HL-60/S4 treated with phorbol 12-myristate 13-acetate at 8.2 ng/mL for 4 days and 3 days (cell line): ENCODE results near the gene PCDHGC3.

Experiments used
- in situ Hi-C: fragments of 300-500 bp; cut with MboI; formaldehyde crosslinking; loops from 2 replicates; pipeline ENCODE4 v1.15.0; 2022; ENCODE audit warnings: low sequenced_read_pairs

The PCDHGC3 gene

GRCh38 chr5:141484641-141485311 is 9.0 kb downstream of the PCDHGC3 start, which contains the start of gene PCDHGC4:
TSS of gene PCDHGC4 (plus strand) at chr5:141485030. CDS start at chr5:141485174, 144 bp downstream.
- in situ Hi-C loops, result no loop called here

DNA sequence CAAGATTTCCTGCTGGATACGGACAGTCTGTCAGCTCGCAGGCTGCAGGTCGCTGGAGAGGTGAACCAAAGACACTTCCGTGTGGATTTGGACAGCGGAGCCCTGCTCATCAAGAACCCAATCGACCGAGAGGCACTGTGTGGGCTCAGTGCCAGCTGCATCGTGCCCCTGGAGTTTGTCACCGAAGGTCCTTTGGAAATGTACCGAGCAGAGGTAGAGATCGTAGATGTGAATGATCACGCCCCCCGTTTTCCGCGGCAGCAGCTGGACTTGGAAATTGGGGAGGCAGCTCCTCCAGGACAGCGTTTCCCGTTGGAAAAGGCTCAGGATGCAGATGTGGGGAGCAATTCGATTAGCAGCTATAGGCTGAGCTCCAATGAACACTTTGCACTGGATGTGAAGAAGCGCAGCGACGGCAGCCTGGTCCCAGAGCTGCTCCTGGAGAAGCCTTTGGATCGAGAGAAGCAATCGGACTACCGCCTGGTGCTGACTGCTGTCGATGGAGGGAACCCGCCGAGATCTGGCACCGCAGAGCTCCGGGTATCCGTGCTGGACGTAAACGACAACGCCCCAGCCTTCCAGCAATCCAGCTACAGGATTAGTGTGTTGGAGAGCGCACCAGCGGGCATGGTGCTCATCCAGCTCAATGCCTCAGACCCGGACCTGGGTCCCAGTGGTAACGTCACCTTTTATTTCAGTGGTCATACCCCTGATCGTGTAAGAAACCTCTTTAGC is 9.7 kb downstream of the PCDHGC3 start:
- in situ Hi-C loops, result no loop called here

DNA sequence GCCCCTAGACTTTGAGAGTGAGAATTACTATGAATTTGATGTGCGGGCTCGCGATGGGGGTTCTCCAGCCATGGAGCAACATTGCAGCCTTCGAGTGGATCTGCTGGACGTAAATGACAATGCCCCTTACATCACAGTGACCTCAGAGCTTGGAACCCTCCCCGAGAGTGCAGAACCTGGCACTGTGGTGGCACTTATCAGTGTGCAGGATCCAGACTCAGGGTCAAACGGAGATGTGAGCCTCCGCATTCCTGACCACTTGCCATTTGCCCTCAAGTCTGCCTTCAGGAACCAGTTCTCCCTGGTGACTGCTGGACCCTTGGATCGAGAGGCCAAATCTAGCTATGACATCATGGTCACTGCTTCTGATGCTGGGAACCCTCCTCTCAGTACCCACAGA is 10.3 kb downstream of the PCDHGC3 start:
- in situ Hi-C loops, result no loop called here

DNA sequence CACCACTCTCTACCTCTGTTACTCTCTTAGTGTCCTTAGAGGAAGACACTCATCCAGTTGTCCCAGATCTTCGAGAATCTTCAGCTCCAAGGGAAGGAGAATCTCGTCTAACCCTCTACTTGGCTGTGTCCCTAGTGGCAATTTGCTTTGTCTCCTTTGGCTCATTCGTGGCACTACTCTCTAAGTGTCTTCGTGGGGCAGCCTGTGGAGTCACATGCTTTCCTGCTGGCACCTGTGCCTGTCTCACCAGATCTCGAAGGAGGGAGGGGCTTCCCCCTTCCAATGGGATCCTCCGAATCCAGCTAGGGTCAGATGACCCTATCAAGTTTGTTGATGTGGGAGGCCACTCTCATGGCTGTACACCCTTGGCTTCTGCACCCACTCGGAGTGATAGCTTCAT is 11.4 kb downstream of the PCDHGC3 start:
- in situ Hi-C loops, result no loop called here

- in situ Hi-C loops, result no loop called here
Measured at GRCh38 chr5:141488591-141489561, 13.1 kb downstream of the PCDHGC3 start, which contains the start of gene PCDHGC5. TSS of gene PCDHGC5 (plus strand) at chr5:141489081. CDS start at chr5:141489241, 160 bp downstream.

GRCh38 chr5:141489841-141490240 is 14.1 kb downstream of the PCDHGC3 start:
- in situ Hi-C loops, result no loop called here

DNA sequence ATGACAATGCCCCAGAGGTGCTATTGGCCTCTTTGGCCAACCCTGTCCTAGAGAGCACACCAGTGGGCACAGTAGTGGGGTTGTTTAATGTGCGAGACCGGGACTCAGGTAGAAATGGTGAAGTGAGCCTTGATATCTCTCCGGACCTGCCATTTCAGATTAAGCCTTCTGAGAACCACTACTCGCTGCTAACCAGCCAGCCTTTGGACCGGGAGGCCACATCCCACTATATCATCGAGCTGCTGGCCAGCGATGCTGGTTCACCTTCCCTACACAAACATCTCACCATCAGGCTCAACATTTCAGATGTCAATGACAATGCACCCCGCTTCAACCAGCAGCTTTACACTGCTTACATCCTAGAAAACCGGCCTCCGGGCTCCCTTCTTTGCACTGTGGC is 14.5 kb downstream of the PCDHGC3 start:
- in situ Hi-C loops, result no loop called here

- in situ Hi-C loops, result no loop called here
Measured at GRCh38 chr5:141490771-141491170, 15.0 kb downstream of the PCDHGC3 start.

GRCh38 chr5:141491323-141492167 is 15.8 kb downstream of the PCDHGC3 start:
- in situ Hi-C loops, result no loop called here

DNA sequence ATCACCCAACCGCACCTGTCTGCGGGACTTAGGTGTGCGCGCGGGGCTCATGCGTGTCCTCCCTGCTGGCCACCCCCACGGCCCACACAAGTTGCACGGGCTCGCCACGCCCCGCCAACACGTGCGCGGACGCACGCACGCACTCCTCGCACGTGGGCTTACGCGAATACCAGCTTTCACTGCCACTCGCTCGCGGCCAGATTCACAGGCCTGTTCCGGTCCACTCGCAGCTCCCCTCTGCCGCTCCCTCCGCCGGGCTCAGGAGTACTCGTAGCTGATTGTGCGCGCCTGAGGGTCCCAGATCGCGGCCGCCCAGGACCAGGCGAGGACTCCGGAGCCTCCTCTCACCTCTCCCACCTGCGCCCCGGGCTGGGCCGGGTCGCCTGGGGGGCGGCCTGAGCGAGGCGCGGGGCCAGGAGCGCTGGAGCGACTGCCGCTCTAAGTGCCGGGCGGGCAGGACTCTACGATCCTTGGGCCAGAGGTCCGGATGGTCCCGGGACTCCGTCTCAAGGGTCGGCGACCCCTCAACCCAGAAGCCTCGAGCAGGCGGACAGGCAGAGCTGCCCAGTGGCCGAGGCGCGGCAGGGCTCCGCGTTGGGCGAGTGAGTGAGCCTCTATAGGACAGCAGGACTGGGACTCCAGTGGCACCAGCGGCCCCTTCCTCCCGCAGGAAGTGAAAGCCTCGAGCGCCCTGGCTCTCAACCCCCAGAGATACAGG is 16.6 kb downstream of the PCDHGC3 start:
- in situ Hi-C loops, result no loop called here

DNA sequence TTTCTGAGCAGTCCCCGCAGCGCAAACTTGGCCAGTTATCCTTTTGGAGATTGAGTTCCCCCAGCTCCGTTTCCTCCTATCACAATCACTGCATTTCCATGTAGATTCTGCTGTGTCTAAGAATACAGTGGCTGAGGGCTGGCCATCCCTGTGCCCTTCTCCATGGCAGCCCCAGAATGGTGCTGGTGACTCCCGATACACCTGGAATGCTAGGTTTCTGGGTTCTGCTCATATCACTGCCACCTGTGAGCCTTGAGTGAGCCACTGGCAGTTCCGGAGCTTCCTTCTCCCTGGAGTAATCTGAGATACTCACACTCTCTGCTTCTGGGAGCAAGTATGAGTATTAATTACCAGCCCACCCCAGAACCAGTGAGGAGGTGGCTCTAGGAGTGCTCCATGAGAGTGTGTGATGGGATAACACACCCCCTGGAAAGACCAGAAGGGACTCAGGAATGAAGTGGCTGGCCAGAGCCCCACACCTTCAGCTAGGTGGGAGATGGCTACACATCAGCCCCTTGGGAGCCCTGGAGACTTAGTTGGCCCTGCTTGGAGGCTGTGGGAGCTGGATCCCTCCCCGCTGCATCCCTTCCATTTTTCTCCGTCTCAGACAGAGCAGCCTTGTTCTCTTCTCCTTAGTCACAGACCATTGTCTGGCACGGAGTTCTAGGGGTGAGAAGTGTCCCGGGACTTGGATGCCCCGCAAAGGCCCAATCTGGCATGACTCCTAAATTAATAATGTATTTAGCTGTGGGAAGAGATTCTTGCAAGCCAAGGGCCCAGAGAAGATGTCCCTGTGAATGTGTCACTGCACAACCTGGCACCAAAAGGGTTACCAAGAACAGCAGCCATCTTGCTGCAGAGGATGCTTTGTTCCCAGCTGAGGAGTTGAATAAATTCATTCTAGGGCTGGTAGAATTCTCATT is 18.0 kb downstream of the PCDHGC3 start:
- in situ Hi-C loops, result no loop called here

- in situ Hi-C loops, result no loop called here
Measured at GRCh38 chr5:141494761-141495452, 19.1 kb downstream of the PCDHGC3 start.

- in situ Hi-C loops, result no loop called here
Measured at GRCh38 chr5:141495453-141495811, 19.7 kb downstream of the PCDHGC3 start.

DNA sequence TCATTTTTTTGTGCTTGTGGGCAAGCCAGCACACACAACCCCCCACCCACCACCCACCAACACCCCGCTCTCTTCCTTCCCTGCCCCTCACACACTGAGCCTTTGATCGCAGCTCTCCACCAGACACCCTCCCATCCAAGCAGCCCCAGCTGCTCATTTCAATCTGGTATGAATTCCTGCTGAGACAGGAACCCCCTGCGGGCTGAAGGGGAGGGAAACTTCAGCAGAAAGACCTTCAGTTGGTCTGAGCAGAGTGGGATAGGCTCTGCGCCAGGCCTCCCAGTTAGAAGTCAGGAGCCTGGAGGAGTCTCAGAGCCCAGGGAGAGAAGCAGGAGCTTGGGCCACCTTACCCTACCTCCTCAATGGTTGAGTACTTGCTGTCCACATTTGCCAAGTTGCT is 20.3 kb downstream of the PCDHGC3 start:
- in situ Hi-C loops, result no loop called here

DNA sequence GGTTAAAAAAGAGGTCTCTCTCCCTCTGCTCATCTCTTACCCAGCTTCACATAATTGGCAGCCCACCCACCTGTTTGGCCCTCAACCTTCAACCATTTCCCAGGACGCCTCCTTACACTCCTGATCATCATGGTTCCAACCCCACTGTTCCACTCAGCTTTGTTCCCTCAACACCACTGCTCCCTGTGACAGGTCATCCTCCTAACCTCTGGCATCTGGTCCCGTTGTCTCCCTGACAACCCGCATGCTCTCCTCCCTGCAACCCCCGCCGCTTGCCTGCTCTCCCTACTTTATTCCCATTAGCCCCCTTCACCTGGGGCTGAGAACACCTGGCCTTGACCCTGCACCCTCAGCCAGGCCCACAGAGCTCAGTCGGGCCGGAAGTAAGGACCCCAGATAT is 26.0 kb downstream of the PCDHGC3 start:
- in situ Hi-C loops, result no loop called here

GRCh38 chr5:141503681-141504080 is 27.9 kb downstream of the PCDHGC3 start:
- in situ Hi-C loops, result no loop called here

DNA sequence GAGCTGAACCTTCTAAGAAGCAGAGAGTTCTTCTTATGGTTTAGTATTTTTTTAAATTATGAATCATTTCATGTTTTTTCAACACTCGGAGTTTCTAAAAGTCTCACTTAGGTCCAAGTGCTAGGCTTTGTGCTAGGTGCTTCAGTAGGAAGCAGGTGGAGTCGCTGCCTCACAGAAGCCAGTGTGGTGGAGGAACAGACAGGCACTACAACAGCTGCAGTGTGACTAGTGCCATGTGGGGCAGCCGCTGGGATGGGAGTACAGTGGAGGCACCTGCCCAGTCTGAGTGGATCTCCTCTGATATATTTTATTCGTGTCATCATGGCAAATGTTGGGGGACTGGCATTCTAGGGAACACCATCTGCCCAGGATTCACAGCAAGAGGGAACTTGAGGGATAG is 28.4 kb downstream of the PCDHGC3 start:
- in situ Hi-C loops, result no loop called here
